HFF-Myc (cell line): ENCODE measurements around the gene ZNF550.

ENCODE experiments used
- DNase-seq: peaks from one replicate; pipeline ENCODE4 v3.0.0-alpha.2; 2011; ENCODE audit warnings: low read depth; ENCODE audit errors: extremely low read depth
- H3K4me3 ChIP-seq: replicated peaks from 2 replicates; pipeline ENCODE4 v1.5.1; 2011; ENCODE audit warnings: low read depth, mild to moderate bottlenecking, control low read depth, low read length
- CTCF ChIP-seq: IDR thresholded peaks from 2 replicates; pipeline ENCODE4 v1.5.1; 2012; ENCODE audit warnings: mild to moderate bottlenecking, low read depth, low read length, control low read depth; ENCODE audit errors: missing control alignments

Gene ZNF550

GRCh38 chr19:57583104-57583520 lies 23.4 kb upstream of the ZNF550 start:
- no peak for DNase-seq
- no peak overlapping the region; the same call in 1 of the 2 replicates for H3K4me3 ChIP-seq
- TF ChIP-seq CTCF: no peak

GRCh38 chr19:57578487-57579205 lies 19.0 kb upstream of the ZNF550 start, which contains the start of gene ZNF416:
TSS of gene ZNF416 (minus strand) at chr19:57578911. CDS start at chr19:57578704, 207 bp downstream.
- H3K4me3 ChIP-seq: peak within 1 kb of the TSS; percentile 87
- peak; percentile 97 for DNase-seq
- no peak for TF ChIP-seq CTCF

GRCh38 chr19:57576661-57577060 lies 17.0 kb upstream of the ZNF550 start:
- TF ChIP-seq CTCF: no peak
- H3K4me3 ChIP-seq: no peak overlapping the region
- DNase-seq: no peak

GRCh38 chr19:57572415-57572947 lies 12.8 kb upstream of the ZNF550 start:
- TF ChIP-seq CTCF: no peak
- no peak for DNase-seq
- no peak overlapping the region for H3K4me3 ChIP-seq

DNA sequence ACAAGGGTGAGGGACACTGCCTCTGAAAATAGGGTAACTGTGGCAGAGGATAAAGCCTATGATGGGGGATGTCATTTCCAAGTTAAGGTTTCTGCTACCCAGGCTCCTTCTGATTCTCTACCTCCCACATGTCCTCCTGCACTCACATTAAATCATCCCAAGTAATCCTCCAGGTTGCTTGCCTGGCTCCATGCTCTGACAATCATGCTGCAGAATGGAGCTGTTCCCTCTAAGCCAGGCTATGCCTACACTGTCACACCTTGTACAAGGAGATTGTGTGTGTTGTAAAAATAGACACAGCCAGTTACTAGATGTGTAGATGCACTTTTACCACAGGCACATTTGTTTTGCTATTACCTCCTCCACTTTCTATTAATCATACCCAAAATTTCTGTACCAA lies 11.0 kb upstream of the ZNF550 start:
- no peak for DNase-seq
- no peak for TF ChIP-seq CTCF
- no peak overlapping the region for H3K4me3 ChIP-seq

- no peak for DNase-seq
- no peak for TF ChIP-seq CTCF
Observed at GRCh38 chr19:57566396-57567265, 7.0 kb upstream of the ZNF550 start.

More at GRCh38 chr19:57566396-57567265, 7.0 kb upstream of the ZNF550 start:
- H3K4me3 ChIP-seq: no peak overlapping the region
